B cell (primary cell): ENCODE results near the gene ANXA10. TPM values are rescaled to one million over a fixed set of nuclear protein-coding genes. Genes with fewer than 3 reads are reported as not detected.

Experiments
- ATAC-seq: fragments of 200-7000 bp; cut with Tn5 transposase; one replicate; pipeline ENCODE4 v1.10.0; 2021; ENCODE audit warnings: low read depth, mild to moderate bottlenecking, moderate number of reproducible peaks, moderate library complexity
- CTCF ChIA-PET: fragments of 350-600 bp; sonication (Branson Sonifier 250); formaldehyde crosslinking; loops from one replicate; lab custom pipeline; 2021; ENCODE audit warnings: antibody characterized with exemption, inconsistent platforms; lab: Charles Lee
- POLR2A ChIA-PET: fragments of 350-600 bp; sonication (Branson Sonifier 250); formaldehyde crosslinking; loops from one replicate; lab custom pipeline; 2021; ENCODE audit warnings: antibody characterized with exemption; lab: Charles Lee
- DNase-seq: peaks from one replicate; pipeline ENCODE4 v3.0.0; 2013
- H2AFZ ChIP-seq: 2 replicates; pipeline ENCODE4 v1.6.1; 2012; ENCODE audit warnings: mild to moderate bottlenecking, low read depth, low read length; ENCODE audit not compliant: insufficient read depth, poor library complexity, severe bottlenecking
- H3K27ac ChIP-seq, 2 donors: 1 replicate in 1 of 2; 2 replicates in 1 of 2; pipeline ENCODE4 v1.5.1; 2012 to 2013; ENCODE audit warnings: low read length in 2 of 2, mild to moderate bottlenecking in 2 of 2, moderate library complexity in 1 of 2
- H3K27me3 ChIP-seq, 4 experiments: fragments of 200-600 bp in 1 of 4; sonication (generic) in 1 of 4; replicated peaks in 1 of 4; 1 replicate in 2 of 4; 2 replicates in 2 of 4; pipeline versions ENCODE4 v1.6.1 to v1.7.0; 2013 to 2016; ENCODE audit warnings: low read length in 3 of 4, mild to moderate bottlenecking in 2 of 4, mixed read lengths in 1 of 4, moderate library complexity in 1 of 4; ENCODE audit not compliant: insufficient read depth in 4 of 4, control insufficient read depth in 3 of 4; ENCODE audit errors: control extremely low read depth in 1 of 4
- H3K36me3 ChIP-seq, 2 experiments: replicated peaks in 1 of 2; 1 replicate in 1 of 2; 2 replicates in 1 of 2; pipeline versions ENCODE4 v1.6.1 to v1.7.1; 2013; ENCODE audit warnings: low read length in 1 of 2; ENCODE audit not compliant: insufficient read depth in 2 of 2, control insufficient read depth in 1 of 2; ENCODE audit errors: control extremely low read depth in 1 of 2, extremely low read depth in 1 of 2
- H3K4me1 ChIP-seq, 2 donors: fragments of 200-600 bp in 1 of 2; sonication (generic) in 1 of 2; 1 replicate in 1 of 2; 2 replicates in 1 of 2; pipeline versions ENCODE4 v1.5.1 to v1.6.1; 2013 to 2017; ENCODE audit warnings: low read length in 2 of 2; ENCODE audit not compliant: control insufficient read depth in 2 of 2, insufficient read depth in 2 of 2
- H3K4me2 ChIP-seq: replicated peaks from 2 replicates; pipeline ENCODE3; 2012; ENCODE audit warnings: mild to moderate bottlenecking, low read depth, low read length; ENCODE audit not compliant: poor library complexity, severe bottlenecking
- H3K4me3 ChIP-seq, 5 experiments: fragments of 200-600 bp in 1 of 5; sonication (generic) in 1 of 5; 1 replicate in 3 of 5; 2 replicates in 2 of 5; pipeline versions ENCODE4 v1.5.1 to v1.7.0; 2011 to 2016; ENCODE audit warnings: low read length in 4 of 5, mild to moderate bottlenecking in 4 of 5, low read depth in 2 of 5, control low read depth in 1 of 5, moderate library complexity in 1 of 5; ENCODE audit not compliant: insufficient read depth in 1 of 5; ENCODE audit errors: control extremely low read depth in 1 of 5, extremely low read depth in 1 of 5
- H3K79me2 ChIP-seq: fragments of 200-600 bp; sonication (generic); one replicate; pipeline ENCODE4 v1.6.0; 2016; ENCODE audit warnings: low read length; ENCODE audit not compliant: control insufficient read depth, insufficient read depth
- H3K9ac ChIP-seq: fragments of 200-600 bp; sonication (generic); 2 replicates; pipeline ENCODE4 v1.6.1; 2017; ENCODE audit warnings: mild to moderate bottlenecking, low read length, moderate library complexity
- H3K9me3 ChIP-seq, 3 donors: one replicate each; pipeline versions ENCODE4 v1.6.1 to v1.7.1; 2013; ENCODE audit warnings: low read length in 2 of 3; ENCODE audit not compliant: control insufficient read depth in 2 of 3, insufficient read depth in 1 of 3; ENCODE audit errors: control extremely low read depth in 1 of 3
- H4K20me1 ChIP-seq: 2 replicates; pipeline ENCODE4 v1.6.0; 2012; ENCODE audit warnings: mild to moderate bottlenecking, low read length; ENCODE audit not compliant: insufficient read depth, control insufficient read depth, poor library complexity, severe bottlenecking
- H3K27ac Mint-ChIP-seq: one replicate; pipeline ENCODE4 v1.8.0; 2021; ENCODE audit warnings: mixed read lengths
- H3K27me3 Mint-ChIP-seq: one replicate; pipeline ENCODE4 v1.8.0; 2021; ENCODE audit warnings: mixed read lengths
- H3K4me1 Mint-ChIP-seq: one replicate; pipeline ENCODE4 v1.8.0; 2021; ENCODE audit warnings: mixed read lengths
- H3K4me3 Mint-ChIP-seq: one replicate; pipeline ENCODE4 v1.8.0; 2021; ENCODE audit warnings: mixed read lengths
- H3K9me3 Mint-ChIP-seq: one replicate; pipeline ENCODE4 v1.8.0; 2022; ENCODE audit warnings: mixed read lengths; ENCODE audit not compliant: insufficient read depth
- EZH2 ChIP-seq: IDR thresholded peaks from 2 replicates; pipeline ENCODE4 v1.6.1; 2012; ENCODE audit warnings: borderline replicate concordance, low read depth, mild to moderate bottlenecking, moderate library complexity, low read length; ENCODE audit not compliant: insufficient read depth, poor library complexity, severe bottlenecking
- WGBS: methylation state at CpG from one replicate; pipeline ENCODE4 v1.1.5; 2013; ENCODE audit warnings: missing lambda C conversion rate; ENCODE audit not compliant: insufficient coverage; 5-methylcytosine and 5-hydroxymethylcytosine counted together
- intact Hi-C: fragments of 100-400 bp; cut with micrococcal nuclease; formaldehyde crosslinking; loops from one replicate; pipeline ENCODE4 v1.10.0; 2022
- polyA minus RNA-seq: library from RNA; depleted of rRNA, polyadenylated mRNA; stranded (reverse); fragments of >200 nt; gene quantifications from 2 replicates; pipeline ENCODE4 v1.2.3, GENCODE V29; 2012
- polyA plus RNA-seq: library from polyadenylated mRNA; depleted of rRNA; stranded (reverse); fragments of >200 nt; gene quantifications from 2 replicates; pipeline ENCODE4 v1.2.3, GENCODE V29; 2012
- total RNA-seq, 2 donors: library from RNA; stranded (reverse); fragments of 120-200 nt in 1 of 2; gene quantifications; 1 replicate in 1 of 2; 2 replicates in 1 of 2; pipeline versions ENCODE4 v1.2.3 to v1.2.4, GENCODE V29; 2013 to 2022
- TF ChIP-seq, protein P1 (sequence below): fragments of 200-600 bp; IDR thresholded peaks from one replicate; pipeline ENCODE4 v1.8.0; 2022; ENCODE audit warnings: antibody characterized with exemption, mild to moderate bottlenecking

Gene ANXA10
- total RNA-seq (not detected in 2 replicates), polyA plus RNA-seq (not detected in 2 replicates), polyA minus RNA-seq (not detected in 2 replicates)
- total RNA-seq (2013) = not detected

- no peaks in the 10 kb centered on the region for H3K27me3 ChIP-seq
- DNase-seq (no peak), ATAC-seq (no peak)
- Mint-ChIP-seq H3K9me3 (peaks cover 9% of the 10 kb centered on the region), H3K27ac (no peak within 1 kb of the TSS), H3K4me1 (no peaks in the 10 kb centered on the region), H3K27me3 (no peaks in the 10 kb centered on the region), H3K4me3 (no peak within 1 kb of the TSS)
- POLR2A ChIA-PET = no interaction called here
- H3K4me2 ChIP-seq = no peak within 1 kb of the TSS
- H3K79me2 ChIP-seq = no peaks in the 10 kb centered on the region
- no peak within 1 kb of the TSS for H2AFZ ChIP-seq
- no peaks in the 10 kb centered on the region for H4K20me1 ChIP-seq
- H3K27ac ChIP-seq = no peak within 1 kb of the TSS
- WGBS = no CpG with 5 or more reads among the region's 1 CpG
- H3K9ac ChIP-seq = no peak within 1 kb of the TSS
- H3K36me3 ChIP-seq = no peaks in the 10 kb centered on the region
- peaks cover 0 to 11% (median 2%) of the 10 kb centered on the region in 3 donors for H3K9me3 ChIP-seq
- TF ChIP-seq, protein P1, sequence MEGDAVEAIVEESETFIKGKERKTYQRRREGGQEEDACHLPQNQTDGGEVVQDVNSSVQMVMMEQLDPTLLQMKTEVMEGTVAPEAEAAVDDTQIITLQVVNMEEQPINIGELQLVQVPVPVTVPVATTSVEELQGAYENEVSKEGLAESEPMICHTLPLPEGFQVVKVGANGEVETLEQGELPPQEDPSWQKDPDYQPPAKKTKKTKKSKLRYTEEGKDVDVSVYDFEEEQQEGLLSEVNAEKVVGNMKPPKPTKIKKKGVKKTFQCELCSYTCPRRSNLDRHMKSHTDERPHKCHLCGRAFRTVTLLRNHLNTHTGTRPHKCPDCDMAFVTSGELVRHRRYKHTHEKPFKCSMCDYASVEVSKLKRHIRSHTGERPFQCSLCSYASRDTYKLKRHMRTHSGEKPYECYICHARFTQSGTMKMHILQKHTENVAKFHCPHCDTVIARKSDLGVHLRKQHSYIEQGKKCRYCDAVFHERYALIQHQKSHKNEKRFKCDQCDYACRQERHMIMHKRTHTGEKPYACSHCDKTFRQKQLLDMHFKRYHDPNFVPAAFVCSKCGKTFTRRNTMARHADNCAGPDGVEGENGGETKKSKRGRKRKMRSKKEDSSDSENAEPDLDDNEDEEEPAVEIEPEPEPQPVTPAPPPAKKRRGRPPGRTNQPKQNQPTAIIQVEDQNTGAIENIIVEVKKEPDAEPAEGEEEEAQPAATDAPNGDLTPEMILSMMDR = no peak
- H3K4me3 ChIP-seq = no peak within 1 kb of the TSS
- H3K4me1 ChIP-seq = no peaks in the 10 kb centered on the region
- intact Hi-C loops = no loop called here
- CTCF ChIA-PET = no interaction called here
These were observed at the start of gene ANXA10 for GRCh38 chr4:168092176-168092712. Gene ANXA10 (plus strand): TSS chr4:168092537. CDS start chr4:168092701, 164 bp downstream.

GRCh38 chr4:168045354-168045753 is 47.0 kb upstream of the ANXA10 start:
- ATAC-seq = no peak

More at GRCh38 chr4:168045354-168045753, 47.0 kb upstream of the ANXA10 start:
- H3K4me3 ChIP-seq = no peak overlapping the region
- no peaks in the 10 kb centered on the region for H3K4me1 Mint-ChIP-seq
- no peaks in the 10 kb centered on the region for H4K20me1 ChIP-seq
- no peaks in the 10 kb centered on the region for H3K4me1 ChIP-seq
- H3K9me3 Mint-ChIP-seq = peaks cover 5% of the 10 kb centered on the region
- H3K4me3 Mint-ChIP-seq = no peak overlapping the region
- no peaks in the 10 kb centered on the region for H3K27me3 ChIP-seq
- intact Hi-C loops = no loop called here
- no peak overlapping the region for H3K9ac ChIP-seq
- no peak for DNase-seq
- ChIA-PET CTCF (no interaction called here), POLR2A (no interaction called here)
- H3K27ac ChIP-seq = no peak overlapping the region
- TF ChIP-seq, protein P1 = no peak
- no peak for TF ChIP-seq EZH2
- no peaks in the 10 kb centered on the region for H3K27me3 Mint-ChIP-seq
- no peaks in the 10 kb centered on the region for H3K36me3 ChIP-seq
- H3K79me2 ChIP-seq = no peaks in the 10 kb centered on the region
- no peak overlapping the region for H2AFZ ChIP-seq
- peaks cover 0 to 12% (median 5%) of the 10 kb centered on the region in 3 donors for H3K9me3 ChIP-seq
- H3K4me2 ChIP-seq = no peak overlapping the region
- H3K27ac Mint-ChIP-seq = no peak overlapping the region
